ENCODE results near the gene MEIKIN. TPM values are rescaled to one million over a fixed set of nuclear protein-coding genes. Genes with fewer than 3 reads are reported as not detected.
"Not testable (repeated sequence)": the region's sequence is repeated elsewhere in the genome, so short reads cannot be mapped to it uniquely, and the experiment has no call there.

Gene MEIKIN
- total RNA-seq, 1 experiment from 2014 or later: not detected

GRCh38 chr5:131877873-131878272 is 67.6 kb downstream of the MEIKIN start:
- H3K27me3 Mint-ChIP-seq (ENCODE audit: low read depth): no peaks in the 10 kb centered on the region
- no peak overlapping the region for H3K4me3 Mint-ChIP-seq
- H4K91ac ChIP-seq (ENCODE audit: insufficient read length, low read depth, low read length): no peak overlapping the region
- H3K9ac ChIP-seq (ENCODE audit: extremely low read depth, insufficient read length, low read length): no peak overlapping the region
- H3K14ac ChIP-seq (ENCODE audit: insufficient read depth, low read length): no peak overlapping the region
- H3K36me3 Mint-ChIP-seq (ENCODE audit: insufficient read depth in 1 of 3, low read depth in 3 of 3): no peaks in the 10 kb centered on the region
- H3K23ac ChIP-seq (ENCODE audit: insufficient read length, low read depth, low read length): no peak overlapping the region
- H3K9me3 ChIP-seq (ENCODE audit: control insufficient read depth, low read depth, low read length): no peaks in the 10 kb centered on the region
- no peaks in the 10 kb centered on the region for H3K79me2 ChIP-seq (ENCODE audit: insufficient read depth, low read length)
- H3K4me2 ChIP-seq (ENCODE audit: insufficient read depth, insufficient read length, low read length): no peak overlapping the region
- no peak overlapping the region for H2AFZ ChIP-seq (ENCODE audit: low read length)
- H2AK5ac ChIP-seq (ENCODE audit: insufficient read length, low read length): no peak overlapping the region
- no peaks in the 10 kb centered on the region; a peak in 1 of 4 replicates for H3K4me1 Mint-ChIP-seq
- no peak overlapping the region for H2BK12ac ChIP-seq (ENCODE audit: insufficient read length, low read depth, low read length)
- no peak for DNase-seq
- H2BK5ac ChIP-seq (ENCODE audit: insufficient read length, low read length): no peak overlapping the region
- H3K4ac ChIP-seq (ENCODE audit: low read depth, low read length): no peak overlapping the region
- H4K5ac ChIP-seq (ENCODE audit: insufficient read length, low read depth, low read length): no peak overlapping the region
- no peaks in the 10 kb centered on the region for H3K27me3 ChIP-seq (ENCODE audit: insufficient read depth, low read length)
- H3K9me3 Mint-ChIP-seq: peaks cover 10 to 14% of the 10 kb centered on the region in 2 experiments
- no peak overlapping the region for H2BK15ac ChIP-seq (ENCODE audit: low read depth, low read length)
- H3K27ac Mint-ChIP-seq: no peak overlapping the region
- no peak overlapping the region for H2BK20ac ChIP-seq (ENCODE audit: low read depth, low read length, poor library complexity, severe bottlenecking)
- no peak overlapping the region for H2BK120ac ChIP-seq (ENCODE audit: low read depth, low read length, poor library complexity, severe bottlenecking)
- no peak overlapping the region for H3K18ac ChIP-seq (ENCODE audit: insufficient read length, low read depth, low read length)
- no peak overlapping the region for H3K56ac ChIP-seq (ENCODE audit: insufficient read length, low read depth, low read length)
- no peaks in the 10 kb centered on the region for H4K20me1 ChIP-seq (ENCODE audit: control insufficient read depth, insufficient read depth, insufficient read length)
- H3K79me1 ChIP-seq (ENCODE audit: insufficient read depth, low read depth, low read length, poor library complexity, severe bottlenecking): no peaks in the 10 kb centered on the region
- H3K23me2 ChIP-seq (ENCODE audit: insufficient read length, low read depth, low read length, poor library complexity, severe bottlenecking): no peaks in the 10 kb centered on the region
- H3T11ph ChIP-seq (ENCODE audit: low read length): no peak overlapping the region
- no CpG with 5 or more reads among the region's 2 CpGs for WGBS (ENCODE audit: extremely low coverage, insufficient read length, low lambda C conversion rate)
- no peak overlapping the region for H3K27ac ChIP-seq (ENCODE audit: insufficient read length, low read depth, low read length)
- H3K4me1 ChIP-seq (ENCODE audit: insufficient read depth, low read length): no peaks in the 10 kb centered on the region
- no peak overlapping the region for H4K8ac ChIP-seq (replicated peaks; ENCODE audit: insufficient read length, low read depth, low read length)
- peak; percentile 31; the same call in 1 of the 3 replicates for TF ChIP-seq CTCF (conservative IDR thresholded peaks at IDR 0.05)

GRCh38 chr5:131871251-131871650 is 74.2 kb downstream of the MEIKIN start:
- H3K27me3 ChIP-seq (ENCODE audit: insufficient read depth, low read length); H3K14ac ChIP-seq (ENCODE audit: insufficient read depth, low read length); H4K91ac ChIP-seq (ENCODE audit: insufficient read length, low read depth, low read length); H3K23me2 ChIP-seq (ENCODE audit: insufficient read length, low read depth, low read length, poor library complexity, severe bottlenecking); H2BK120ac ChIP-seq (ENCODE audit: low read depth, low read length, poor library complexity, severe bottlenecking); H2AFZ ChIP-seq (ENCODE audit: low read length); H3K56ac ChIP-seq (ENCODE audit: insufficient read length, low read depth, low read length); H2AK5ac ChIP-seq (ENCODE audit: insufficient read length, low read length); H3K4me1 Mint-ChIP-seq; H3K18ac ChIP-seq (ENCODE audit: insufficient read length, low read depth, low read length); H4K5ac ChIP-seq (ENCODE audit: insufficient read length, low read depth, low read length); H4K8ac ChIP-seq (replicated peaks; ENCODE audit: insufficient read length, low read depth, low read length); H3K79me1 ChIP-seq (ENCODE audit: insufficient read depth, low read depth, low read length, poor library complexity, severe bottlenecking); H3K27ac ChIP-seq (ENCODE audit: insufficient read length, low read depth, low read length); H3K79me2 ChIP-seq (ENCODE audit: insufficient read depth, low read length); H3K4me2 ChIP-seq (ENCODE audit: insufficient read depth, insufficient read length, low read length); H3K4me1 ChIP-seq (ENCODE audit: insufficient read depth, low read length); H2BK20ac ChIP-seq (ENCODE audit: low read depth, low read length, poor library complexity, severe bottlenecking); DNase-seq; H2BK12ac ChIP-seq (ENCODE audit: insufficient read length, low read depth, low read length); H3K27ac Mint-ChIP-seq; H2BK15ac ChIP-seq (ENCODE audit: low read depth, low read length); H3K9ac ChIP-seq (ENCODE audit: extremely low read depth, insufficient read length, low read length); H3K23ac ChIP-seq (ENCODE audit: insufficient read length, low read depth, low read length); H2BK5ac ChIP-seq (ENCODE audit: insufficient read length, low read length); H3K27me3 Mint-ChIP-seq (ENCODE audit: low read depth); H3T11ph ChIP-seq (ENCODE audit: low read length); H4K20me1 ChIP-seq (ENCODE audit: control insufficient read depth, insufficient read depth, insufficient read length); H3K4ac ChIP-seq (ENCODE audit: low read depth, low read length); H3K4me3 Mint-ChIP-seq: not testable (repeated sequence)
- WGBS (ENCODE audit: extremely low coverage, insufficient read length, low lambda C conversion rate): no CpG with 5 or more reads among the region's 12 CpGs
- peaks cover 61 to 68% of the 10 kb centered on the region in 2 experiments for H3K9me3 Mint-ChIP-seq
- peaks cover 15% of the 10 kb centered on the region for H3K9me3 ChIP-seq (ENCODE audit: control insufficient read depth, low read depth, low read length)
- H3K36me3 Mint-ChIP-seq (ENCODE audit: insufficient read depth in 1 of 3, low read depth in 3 of 3): peaks cover 8 to 13% (median 11%) of the 10 kb centered on the region in 3 experiments; a peak in 6 of 7 replicates

All from H9 (cell line).